GM12892 (cell line): ENCODE results near the gene PNPLA5.

Source experiments
- DNase-seq: peaks from one replicate; pipeline ENCODE4 v3.0.0; 2011; ENCODE audit not compliant: insufficient read length
- FAIRE-seq: peaks from 2 replicates; lab custom pipeline; 2011; peaks lifted over from hg19 to GRCh38; lab: Jason Lieb, UNC
- POLR2A ChIP-seq: IDR thresholded peaks from 2 replicates; pipeline ENCODE4 v1.6.1; 2011; ENCODE audit warnings: low read depth, low read length, control low read depth
- POLR2AphosphoS5 ChIP-seq: IDR thresholded peaks from 2 replicates; pipeline ENCODE4 v1.6.1; 2011; ENCODE audit warnings: low read depth, low read length, control low read depth
- TAF1 ChIP-seq: IDR thresholded peaks from 2 replicates; pipeline ENCODE4 v1.6.1; 2011; ENCODE audit warnings: low read depth, mild to moderate bottlenecking, control low read depth, low read length, borderline replicate concordance

PNPLA5 gene

GRCh38 chr22:43839781-43840180, 52.0 kb downstream of the PNPLA5 start:
- FAIRE-seq = no peak
- TF ChIP-seq POLR2A (no peak), TAF1 (no peak), POLR2AphosphoS5 (no peak)

GRCh38 chr22:43838571-43839307, 53.1 kb downstream of the PNPLA5 start:
- no peak for FAIRE-seq
- DNase-seq = no peak
- TF ChIP-seq TAF1 (no peak), POLR2A (no peak), POLR2AphosphoS5 (no peak)

More at GRCh38 chr22:43839781-43840180, 52.0 kb downstream of the PNPLA5 start:
- DNase-seq = no peak

- no peak for DNase-seq
- FAIRE-seq = no peak
- no peak for TF ChIP-seq POLR2AphosphoS5
- TF ChIP-seq POLR2A = no peak
- TF ChIP-seq TAF1 = no peak
These were observed 53.7 kb downstream of the PNPLA5 start for GRCh38 chr22:43838161-43838560.

- FAIRE-seq = no peak
- DNase-seq = no peak
- TF ChIP-seq POLR2AphosphoS5 (no peak), TAF1 (no peak), POLR2A (no peak)
These were observed 54.1 kb downstream of the PNPLA5 start for GRCh38 chr22:43837666-43838065.

- no peak for TF ChIP-seq POLR2A
- DNase-seq (no peak), FAIRE-seq (no peak)
These were observed 56.1 kb downstream of the PNPLA5 start for GRCh38 chr22:43835736-43836135.

GRCh38 chr22:43835166-43835565, 56.6 kb downstream of the PNPLA5 start:
- FAIRE-seq (no peak), DNase-seq (no peak)
- TF ChIP-seq POLR2A = no peak
- no peak for TF ChIP-seq POLR2AphosphoS5
- TF ChIP-seq TAF1 = no peak

GRCh38 chr22:43833286-43834240, 58.2 kb downstream of the PNPLA5 start:
- TF ChIP-seq POLR2AphosphoS5 (no peak), TAF1 (no peak), POLR2A (no peak)
- no peak for DNase-seq
- no peak for FAIRE-seq

- TF ChIP-seq POLR2AphosphoS5 (no peak), TAF1 (no peak), POLR2A (no peak)
- DNase-seq = no peak
These were observed 59.2 kb downstream of the PNPLA5 start for GRCh38 chr22:43832393-43833265.

GRCh38 chr22:43831561-43832392, 60.0 kb downstream of the PNPLA5 start:
- FAIRE-seq = no peak
- no peak for DNase-seq
- TF ChIP-seq TAF1 = no peak
- TF ChIP-seq POLR2AphosphoS5 = no peak
- TF ChIP-seq POLR2A = no peak

More at GRCh38 chr22:43832393-43833265, 59.2 kb downstream of the PNPLA5 start:
- no peak for FAIRE-seq

GRCh38 chr22:43830931-43831560, 60.8 kb downstream of the PNPLA5 start:
- TF ChIP-seq TAF1 = no peak
- TF ChIP-seq POLR2A = no peak
- TF ChIP-seq POLR2AphosphoS5 = no peak
- FAIRE-seq = no peak
- DNase-seq = no peak
